Neural progenitor cell (in vitro differentiated cells): ENCODE measurements around the gene PRKAB1.

ENCODE experiments used
- CTCF ChIP-seq: fragments of 200-600 bp; sonication (generic); IDR thresholded peaks from 2 replicates; pipeline ENCODE4 v1.5.1; 2017; ENCODE audit warnings: antibody characterized with exemption, mild to moderate bottlenecking
- EZH2 ChIP-seq: fragments of 200-600 bp; sonication (generic); IDR thresholded peaks from 2 replicates; pipeline ENCODE4 v1.6.1; 2017; ENCODE audit warnings: antibody characterized with exemption, mild to moderate bottlenecking, moderate library complexity

- TF ChIP-seq CTCF (no peak), EZH2 (no peak)
Measured at GRCh38 chr12:119713551-119714031, 45.7 kb downstream of the PRKAB1 start.
